Cardiac ventricle fibroblast (primary cell): ENCODE measurements around the gene AMPD1. TPM values are rescaled to one million over a fixed set of nuclear protein-coding genes. Genes with fewer than 3 reads are reported as not detected.

Experiments used
- total RNA-seq: library from RNA; depleted of rRNA; stranded (reverse); fragments of >200 nt; gene quantifications from 2 replicates; pipeline ENCODE4 v1.2.3, GENCODE V29; 2015

AMPD1 gene
- not detected in 2 replicates for total RNA-seq

GRCh38 chr1:114695430-114696058 lies at the start of gene AMPD1:
TSS of gene AMPD1 (minus strand) at chr1:114695546. CDS start at chr1:114695471, 75 bp downstream.

DNA sequence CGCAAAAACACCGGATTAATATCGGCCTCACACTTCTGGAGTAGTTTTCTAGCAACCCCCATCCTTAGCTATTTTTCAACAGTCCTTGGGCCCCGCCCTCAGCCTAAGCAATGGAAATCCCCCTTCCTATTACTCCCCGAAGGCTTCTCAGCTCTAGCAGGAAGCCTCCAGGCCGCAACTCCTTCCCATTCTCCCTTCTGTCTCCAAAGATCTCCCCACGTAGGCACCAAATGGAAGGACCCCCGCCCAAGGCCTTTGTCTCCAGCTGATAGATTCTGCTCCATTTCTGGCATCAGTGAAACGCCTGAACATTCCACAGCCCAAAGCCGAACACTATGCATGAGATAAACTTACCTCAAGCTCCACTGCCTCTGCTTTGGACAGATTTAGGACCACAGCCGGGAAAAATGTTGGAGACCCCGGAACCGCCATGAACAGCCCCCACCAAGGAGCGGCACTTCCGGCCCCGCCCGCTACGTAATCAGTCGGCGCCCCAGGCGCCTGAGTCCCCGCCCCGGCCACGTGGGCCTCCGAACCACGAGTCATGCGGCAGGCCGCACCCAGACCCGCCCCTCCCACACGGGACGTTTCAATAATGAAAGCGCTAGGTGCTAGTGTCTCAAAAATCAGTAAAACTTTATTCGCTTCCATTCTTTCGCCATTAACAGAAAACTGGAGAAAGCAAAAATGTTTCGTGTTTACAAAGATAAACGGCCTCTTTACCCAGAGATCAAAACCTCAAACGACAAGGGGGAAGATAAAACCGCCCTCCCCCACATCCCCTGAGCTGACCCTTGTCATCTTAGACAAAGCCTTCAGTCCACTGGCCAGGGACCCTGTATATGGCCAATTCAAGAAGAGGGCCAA lies 21.2 kb upstream of the AMPD1 start, which contains the start of gene NRAS:
NRAS (minus strand) TSS at position 468 of the 867 bp plus-strand sequence. CDS start 611 bp downstream, outside the sequence.

GRCh38 chr1:114669562-114670082 lies 25.7 kb downstream of the AMPD1 start, which contains the start of gene DENND2C:
TSS of gene DENND2C (minus strand) at chr1:114670049. CDS start at chr1:114625984, 44,065 bp downstream.

Other genes with a start within 250 kb of the AMPD1 start
- 15.0 and 17.6 TPM in 2 replicates for gene TRIM33, start 184.3 kb downstream of the AMPD1 start, total RNA-seq
- gene BCAS2, start 113.9 kb downstream of the AMPD1 start, total RNA-seq = 21.2 and 32.4 TPM in 2 replicates
- 3.1 and 3.2 TPM in 2 replicates for gene DENND2C, start 25.5 kb downstream of the AMPD1 start, total RNA-seq
- gene NRAS, start 21.2 kb upstream of the AMPD1 start, total RNA-seq = 18.0 and 22.9 TPM in 2 replicates
- 306 and 670 TPM in 2 replicates for gene CSDE1, start 62.4 kb upstream of the AMPD1 start, total RNA-seq
- 41.7 and 45.2 TPM in 2 replicates for gene SIKE1, start 85.1 kb upstream of the AMPD1 start, total RNA-seq
- not detected in 2 replicates for gene SYCP1, start 159.3 kb upstream of the AMPD1 start, total RNA-seq